Lower lobe of right lung (tissue), 2 donors: ENCODE data around the gene CSNK2A1. TPM values are rescaled to one million over a fixed set of nuclear protein-coding genes. Genes with fewer than 3 reads are reported as not detected.
"Not testable (repeated sequence)": the region's sequence is repeated elsewhere in the genome, so short reads cannot be mapped to it uniquely, and the experiment has no call there.

ENCODE experiments used
- ATAC-seq, 2 donors: fragments of 200-7000 bp; cut with Tn5 transposase; one replicate each; pipeline ENCODE4 v1.9.1; 2020 to 2022; ENCODE audit warnings: mild to moderate bottlenecking in 2 of 2, moderate library complexity in 2 of 2
- DNase-seq: peaks from one replicate; pipeline ENCODE4 v3.0.0-alpha.2; 2020
- H3K27ac ChIP-seq: fragments of 200-600 bp; one replicate; pipeline ENCODE4 v1.8.0; 2022
- H3K27me3 ChIP-seq: fragments of 200-600 bp; one replicate; pipeline ENCODE4 v1.8.0; 2022; ENCODE audit warnings: low read depth
- H3K36me3 ChIP-seq: fragments of 200-600 bp; one replicate; pipeline ENCODE4 v1.8.0; 2022; ENCODE audit warnings: mild to moderate bottlenecking
- H3K4me1 ChIP-seq: fragments of 200-600 bp; one replicate; pipeline ENCODE4 v1.8.0; 2022
- H3K4me3 ChIP-seq: fragments of 200-600 bp; one replicate; pipeline ENCODE4 v1.8.0; 2022; ENCODE audit warnings: mild to moderate bottlenecking
- H3K9me3 ChIP-seq: fragments of 200-600 bp; one replicate; pipeline ENCODE4 v1.8.0; 2022
- intact Hi-C: fragments of 100-400 bp; cut with DNase I; formaldehyde crosslinking; loops from one replicate; pipeline ENCODE4 v1.11.0; 2022
- total RNA-seq: library from RNA; stranded (reverse); fragmentation: NEBNext Ultra II Directional; extraction: Animal tissue kit (Norgen Biotek cat#: 25700); gene quantifications from one replicate; pipeline ENCODE4 v1.2.1, GENCODE V29; 2021
- TF ChIP-seq, protein P1 (sequence below): fragments of 200-600 bp; IDR thresholded peaks from one replicate; pipeline ENCODE4 v1.8.0; 2022; ENCODE audit warnings: antibody characterized with exemption, mild to moderate bottlenecking
- donor health status: DM: no; HTN: yes; CAD: no; lungs with severe emphysema.

The CSNK2A1 gene
- total RNA-seq, 1 donor from 2014 or later: 86.3 TPM

GRCh38 chr20:519999-520398 lies 23.6 kb downstream of the CSNK2A1 start:
- Histone ChIP-seq H3K4me3 (no peak overlapping the region), H3K27me3 (no peaks in the 10 kb centered on the region), H3K27ac (no peak overlapping the region), H3K4me1 (peaks cover 21% of the 10 kb centered on the region), H3K36me3 (peaks cover 28% of the 10 kb centered on the region), H3K9me3 (peaks cover 10% of the 10 kb centered on the region)
- TF ChIP-seq, protein P1, sequence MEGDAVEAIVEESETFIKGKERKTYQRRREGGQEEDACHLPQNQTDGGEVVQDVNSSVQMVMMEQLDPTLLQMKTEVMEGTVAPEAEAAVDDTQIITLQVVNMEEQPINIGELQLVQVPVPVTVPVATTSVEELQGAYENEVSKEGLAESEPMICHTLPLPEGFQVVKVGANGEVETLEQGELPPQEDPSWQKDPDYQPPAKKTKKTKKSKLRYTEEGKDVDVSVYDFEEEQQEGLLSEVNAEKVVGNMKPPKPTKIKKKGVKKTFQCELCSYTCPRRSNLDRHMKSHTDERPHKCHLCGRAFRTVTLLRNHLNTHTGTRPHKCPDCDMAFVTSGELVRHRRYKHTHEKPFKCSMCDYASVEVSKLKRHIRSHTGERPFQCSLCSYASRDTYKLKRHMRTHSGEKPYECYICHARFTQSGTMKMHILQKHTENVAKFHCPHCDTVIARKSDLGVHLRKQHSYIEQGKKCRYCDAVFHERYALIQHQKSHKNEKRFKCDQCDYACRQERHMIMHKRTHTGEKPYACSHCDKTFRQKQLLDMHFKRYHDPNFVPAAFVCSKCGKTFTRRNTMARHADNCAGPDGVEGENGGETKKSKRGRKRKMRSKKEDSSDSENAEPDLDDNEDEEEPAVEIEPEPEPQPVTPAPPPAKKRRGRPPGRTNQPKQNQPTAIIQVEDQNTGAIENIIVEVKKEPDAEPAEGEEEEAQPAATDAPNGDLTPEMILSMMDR: no peak
- ATAC-seq (no peak), DNase-seq (no peak)
- intact Hi-C loops: no loop called here

GRCh38 chr20:517221-517620 lies 26.4 kb downstream of the CSNK2A1 start:
- TF ChIP-seq, protein P1: no peak
- Histone ChIP-seq H3K27ac (no peak overlapping the region), H3K27me3 (no peaks in the 10 kb centered on the region), H3K36me3 (peaks cover 4% of the 10 kb centered on the region), H3K9me3 (peaks cover 10% of the 10 kb centered on the region), H3K4me3 (no peak overlapping the region), H3K4me1 (peaks cover 21% of the 10 kb centered on the region)
- DNase-seq (no peak), ATAC-seq (no peak)
- intact Hi-C loops: no loop called here

DNA sequence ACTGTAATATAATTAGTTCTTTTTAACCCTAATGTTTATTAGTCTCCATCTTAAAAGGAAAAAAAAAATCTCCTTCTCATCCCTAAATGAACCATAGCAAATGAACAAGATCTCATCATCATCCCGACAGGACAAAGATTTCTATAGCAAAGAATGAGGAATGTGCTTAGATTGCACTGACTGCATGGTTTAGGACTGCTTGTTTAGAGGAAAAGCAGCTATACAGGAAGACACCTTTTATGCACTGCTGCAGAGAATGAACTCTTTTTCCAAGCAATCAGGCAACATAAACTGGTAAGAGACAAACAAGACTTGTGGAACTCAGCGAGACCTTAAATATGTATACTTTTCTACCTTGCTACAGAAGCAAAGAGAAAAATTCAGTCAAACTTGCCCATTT lies 26.8 kb downstream of the CSNK2A1 start:
- Histone ChIP-seq H3K36me3 (no peaks in the 10 kb centered on the region), H3K27me3 (no peaks in the 10 kb centered on the region), H3K27ac (no peak overlapping the region), H3K4me3 (no peak overlapping the region), H3K4me1 (peaks cover 21% of the 10 kb centered on the region), H3K9me3 (peaks cover 10% of the 10 kb centered on the region)
- no peak for ATAC-seq
- no peak for DNase-seq
- intact Hi-C loops: no loop called here
- TF ChIP-seq, protein P1: no peak

DNA sequence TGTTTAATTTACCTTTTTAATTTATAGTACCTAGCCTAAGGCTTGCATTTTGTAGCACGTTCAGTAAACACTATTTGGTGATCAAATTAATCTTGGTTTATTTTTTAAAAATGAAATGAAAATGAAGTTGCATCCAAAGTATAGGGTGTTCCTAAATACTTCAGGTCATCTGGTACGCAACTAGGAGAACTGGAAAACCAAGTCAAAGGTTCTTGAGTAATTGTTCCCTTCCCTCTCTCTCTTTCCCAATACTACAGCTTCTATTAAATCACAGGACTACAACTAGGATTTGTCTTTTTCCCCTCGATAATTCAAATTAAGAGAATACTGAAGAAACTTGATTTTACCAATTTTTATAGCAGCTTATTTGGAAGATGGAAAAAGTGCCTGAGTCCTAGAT lies 27.9 kb downstream of the CSNK2A1 start:
- no peak overlapping the region for H3K4me3 ChIP-seq
- no peak overlapping the region for H3K27ac ChIP-seq
- TF ChIP-seq, protein P1: no peak
- no peak for ATAC-seq
- no peaks in the 10 kb centered on the region for H3K36me3 ChIP-seq
- intact Hi-C loops: no loop called here
- peaks cover 21% of the 10 kb centered on the region for H3K4me1 ChIP-seq
- no peak for DNase-seq
- H3K9me3 ChIP-seq: peaks cover 10% of the 10 kb centered on the region
- no peaks in the 10 kb centered on the region for H3K27me3 ChIP-seq

GRCh38 chr20:513429-513828 lies 30.2 kb downstream of the CSNK2A1 start:
- TF ChIP-seq, protein P1: no peak
- H3K4me3 ChIP-seq: no peak overlapping the region
- peaks cover 31% of the 10 kb centered on the region for H3K4me1 ChIP-seq
- H3K36me3 ChIP-seq: peaks cover under 1% of the 10 kb centered on the region
- ATAC-seq (no peak), DNase-seq (no peak)
- H3K9me3 ChIP-seq: no peaks in the 10 kb centered on the region
- no peaks in the 10 kb centered on the region for H3K27me3 ChIP-seq
- H3K27ac ChIP-seq: no peak overlapping the region
- intact Hi-C loops: no loop called here

DNA sequence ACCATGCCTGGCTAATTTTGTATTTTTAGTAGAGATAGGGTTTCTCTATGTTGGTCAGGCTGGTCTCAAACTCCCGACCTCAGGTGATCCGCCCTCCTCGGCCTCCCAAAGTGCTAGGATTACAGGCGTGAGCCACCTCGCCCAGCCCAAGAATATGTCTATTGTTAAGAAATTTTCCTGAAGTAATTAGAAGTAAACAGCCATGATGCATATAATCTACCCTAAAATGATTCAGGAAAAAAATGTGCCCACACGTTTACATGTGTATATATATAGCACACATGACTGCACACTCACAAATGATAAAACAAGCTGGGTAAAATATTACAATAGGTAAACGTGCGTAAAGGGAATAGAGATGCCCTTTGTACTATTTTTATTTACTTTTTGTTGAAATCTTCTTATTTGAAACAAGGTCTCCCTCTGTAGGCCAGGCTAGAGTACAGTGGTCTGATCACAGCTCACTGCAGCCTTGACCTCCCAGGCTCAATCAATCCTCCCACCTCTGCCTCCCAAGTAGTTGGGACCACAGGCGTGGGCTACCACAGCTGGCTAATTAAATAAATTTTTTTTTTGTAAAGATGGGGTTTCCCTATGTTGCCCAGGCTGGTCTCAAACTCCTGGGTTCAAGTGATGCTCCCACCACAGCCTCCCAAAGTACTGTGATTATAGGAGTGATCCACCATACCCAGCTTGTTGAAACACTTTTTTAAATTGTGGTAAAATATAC lies 33.1 kb downstream of the CSNK2A1 start:
- ATAC-seq, H3K27ac ChIP-seq, DNase-seq, H3K4me3 ChIP-seq, H3K9me3 ChIP-seq, H3K27me3 ChIP-seq, intact Hi-C loops: not testable (repeated sequence)
- Histone ChIP-seq H3K36me3 (peaks cover 26% of the 10 kb centered on the region), H3K4me1 (peaks cover 27% of the 10 kb centered on the region)

GRCh38 chr20:508364-508787 lies 35.2 kb downstream of the CSNK2A1 start:
- H3K27ac ChIP-seq, intact Hi-C loops: not testable (repeated sequence)
- ATAC-seq: peak in 1 of 2 donors; percentile 19

More at GRCh38 chr20:508364-508787, 35.2 kb downstream of the CSNK2A1 start:
- H3K9me3 ChIP-seq, H3K4me3 ChIP-seq, H3K27me3 ChIP-seq, DNase-seq: not testable (repeated sequence)
- peaks cover 27% of the 10 kb centered on the region for H3K4me1 ChIP-seq
- H3K36me3 ChIP-seq: peaks cover 47% of the 10 kb centered on the region
